ENCODE data around the gene CYTH3. TPM values are rescaled to one million over a fixed set of nuclear protein-coding genes. Genes with fewer than 3 reads are reported as not detected.
"Not testable (repeated sequence)": the region's sequence is repeated elsewhere in the genome, so short reads cannot be mapped to it uniquely, and the experiment has no call there.

CYTH3 gene
- total and polyA plus RNA-seq, 9 donors = 14.8 to 29.6 (median 18.9) TPM

GRCh38 chr7:6286486-6286885, 14.1 kb upstream of the CYTH3 start:
- Histone ChIP-seq H3K4me3 (no peak overlapping the region), H3K36me3 (no peaks in the 10 kb centered on the region), H3K27me3 (no peaks in the 10 kb centered on the region), H3K27ac (no peak overlapping the region), H3K9me3 (no peaks in the 10 kb centered on the region), H3K4me1 (ENCODE audit: insufficient read depth) (no peaks in the 10 kb centered on the region)
- WGBS, 3 donors = 72 to 76% (median 74%) methylated on average over 8 of the region's 8 CpGs
- no peak for DNase-seq
- intact Hi-C loops (cut with DNase I) = no loop called here
- no peak for TF ChIP-seq CTCF (IDR thresholded peaks at IDR 0.05)
- TF ChIP-seq POLR2A (IDR thresholded peaks at IDR 0.05) = no peak
- no peak for TF ChIP-seq EP300 (IDR thresholded peaks at IDR 0.05)

GRCh38 chr7:6284461-6285360, 12.3 kb upstream of the CYTH3 start:
- H3K36me3 ChIP-seq = no peaks in the 10 kb centered on the region
- H3K27ac ChIP-seq = no peak overlapping the region
- H3K4me1 ChIP-seq (ENCODE audit: insufficient read depth) = no peaks in the 10 kb centered on the region
- H3K4me3 ChIP-seq = no peak overlapping the region
- TF ChIP-seq POLR2A (IDR thresholded peaks at IDR 0.05) (no peak), CTCF (IDR thresholded peaks at IDR 0.05) (no peak), EP300 (IDR thresholded peaks at IDR 0.05) (no peak)
- no peaks in the 10 kb centered on the region for H3K27me3 ChIP-seq
- no peak for DNase-seq
- intact Hi-C loops (cut with DNase I) = no loop called here
- WGBS, 3 donors = 84 to 88% (median 86%) methylated on average over 20 of the region's 20 CpGs
- H3K9me3 ChIP-seq = no peaks in the 10 kb centered on the region

- H3K27ac ChIP-seq = no peak overlapping the region
- no peaks in the 10 kb centered on the region for H3K4me1 ChIP-seq (ENCODE audit: insufficient read depth)
- H3K4me3 ChIP-seq = no peak overlapping the region
- intact Hi-C loops (cut with DNase I) = no loop called here
- H3K27me3 ChIP-seq = no peaks in the 10 kb centered on the region
- no peaks in the 10 kb centered on the region for H3K36me3 ChIP-seq
- H3K9me3 ChIP-seq = no peaks in the 10 kb centered on the region
- TF ChIP-seq CTCF (IDR thresholded peaks at IDR 0.05) (no peak), EP300 (IDR thresholded peaks at IDR 0.05) (no peak), POLR2A (IDR thresholded peaks at IDR 0.05) (no peak)
- WGBS, 3 donors = 95% methylated on average over 7 of the region's 7 CpGs
- DNase-seq = no peak
Measured at GRCh38 chr7:6284055-6284400, 11.6 kb upstream of the CYTH3 start.

- H3K27ac ChIP-seq; DNase-seq; H3K9me3 ChIP-seq; intact Hi-C loops (cut with DNase I); H3K4me3 ChIP-seq; H3K4me1 ChIP-seq (ENCODE audit: insufficient read depth); H3K36me3 ChIP-seq; H3K27me3 ChIP-seq: not testable (repeated sequence)
- WGBS, 3 donors = 63 to 72% (median 71%) methylated on average over 9 of the region's 9 CpGs
Measured at GRCh38 chr7:6283391-6284054, 11.1 kb upstream of the CYTH3 start.

- Histone ChIP-seq H3K36me3 (no peaks in the 10 kb centered on the region), H3K4me1 (ENCODE audit: insufficient read depth) (no peaks in the 10 kb centered on the region), H3K27ac (no peak overlapping the region), H3K9me3 (no peaks in the 10 kb centered on the region), H3K4me3 (no peak overlapping the region), H3K27me3 (no peaks in the 10 kb centered on the region)
- no peak for DNase-seq
- intact Hi-C loops (cut with DNase I) = no loop called here
- WGBS, 3 donors = 95 to 98% (median 96%) methylated on average over 5 of the region's 5 CpGs
- TF ChIP-seq CTCF (IDR thresholded peaks at IDR 0.05) = no peak
- no peak for TF ChIP-seq POLR2A (IDR thresholded peaks at IDR 0.05)
- TF ChIP-seq EP300 (IDR thresholded peaks at IDR 0.05) = no peak
Measured at GRCh38 chr7:6279937-6280336, 7.5 kb upstream of the CYTH3 start.

All from ovary (tissue), 9 donors.